ENCODE results near the gene VAC14.

VAC14 gene

DNA sequence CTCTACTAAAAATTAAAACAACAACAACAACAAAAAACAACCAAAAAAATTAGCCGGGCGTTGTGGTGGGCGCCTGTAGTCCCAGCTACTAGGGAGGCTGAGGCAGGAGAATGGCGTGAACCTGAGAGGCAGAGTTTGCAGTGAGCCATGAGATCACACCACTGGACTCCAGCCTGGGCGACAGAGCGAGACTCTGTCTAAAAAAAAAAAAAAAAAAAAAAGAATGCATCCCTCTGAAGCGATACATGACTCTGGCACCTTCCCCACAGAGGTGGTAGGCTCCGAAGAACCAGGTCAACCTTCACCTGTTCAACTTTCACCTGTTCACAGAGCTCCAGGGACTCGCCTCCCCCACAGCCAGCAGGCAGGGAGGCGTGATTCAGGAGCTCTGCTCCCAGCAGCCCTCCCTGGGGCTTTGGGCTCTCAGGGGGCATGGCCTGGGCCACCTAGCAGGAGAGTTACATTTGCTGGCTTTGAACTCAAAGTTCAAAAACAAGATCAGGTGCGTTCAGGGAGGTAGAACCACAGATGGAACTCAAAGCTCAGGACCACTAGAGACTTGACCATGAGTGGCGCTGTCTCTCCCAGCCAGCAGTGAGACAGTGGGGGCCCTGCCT, 5.6 kb downstream of the VAC14 start:
- no peak for DNase-seq (ENCODE audit: extremely low spot score)
- ChIA-PET POLR2A (no interaction called here), CTCF (no interaction called here)
- TF ChIP-seq CTBP1 (IDR thresholded peaks at IDR 0.05; ENCODE audit: borderline replicate concordance), result no peak
- no peak for TF ChIP-seq ARNT (IDR thresholded peaks at IDR 0.05)
- TF ChIP-seq BHLHE40 (IDR thresholded peaks at IDR 0.05; ENCODE audit: borderline replicate concordance), result no peak
- no peak for TF ChIP-seq LEF1 (IDR thresholded peaks at IDR 0.05; ENCODE audit: borderline replicate concordance)
- no peak for TF ChIP-seq NFRKB (IDR thresholded peaks at IDR 0.05)
- no peak for TF ChIP-seq ZNF384 (IDR thresholded peaks at IDR 0.05)
- no peak for TF ChIP-seq FOXM1 (IDR thresholded peaks at IDR 0.05; ENCODE audit: borderline replicate concordance)
- TF ChIP-seq, protein P1, sequence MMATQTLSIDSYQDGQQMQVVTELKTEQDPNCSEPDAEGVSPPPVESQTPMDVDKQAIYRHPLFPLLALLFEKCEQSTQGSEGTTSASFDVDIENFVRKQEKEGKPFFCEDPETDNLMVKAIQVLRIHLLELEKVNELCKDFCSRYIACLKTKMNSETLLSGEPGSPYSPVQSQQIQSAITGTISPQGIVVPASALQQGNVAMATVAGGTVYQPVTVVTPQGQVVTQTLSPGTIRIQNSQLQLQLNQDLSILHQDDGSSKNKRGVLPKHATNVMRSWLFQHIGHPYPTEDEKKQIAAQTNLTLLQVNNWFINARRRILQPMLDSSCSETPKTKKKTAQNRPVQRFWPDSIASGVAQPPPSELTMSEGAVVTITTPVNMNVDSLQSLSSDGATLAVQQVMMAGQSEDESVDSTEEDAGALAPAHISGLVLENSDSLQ (IDR thresholded peaks at IDR 0.05), result no peak
- no peak for TF ChIP-seq SUZ12 (IDR thresholded peaks at IDR 0.05)
- no peak for TF ChIP-seq HDGF (IDR thresholded peaks at IDR 0.05; ENCODE audit: borderline replicate concordance)
- TF ChIP-seq FOXK2 (IDR thresholded peaks at IDR 0.05), result no peak

- ChIA-PET POLR2A (interaction anchor here (1.6 kb wide), 1 partner anchor 9 kb away, joined by 3 read pairs; no protein-coding TSS in a partner anchor), CTCF (no interaction called here)
- DNase-seq (ENCODE audit: extremely low spot score), result no peak
- TF ChIP-seq TARDBP (IDR thresholded peaks at IDR 0.05) (no peak), L3MBTL2 (conservative IDR thresholded peaks at IDR 0.05) (no peak), ARNT (IDR thresholded peaks at IDR 0.05) (no peak), HDGF (IDR thresholded peaks at IDR 0.05; ENCODE audit: borderline replicate concordance) (no peak), BHLHE40 (IDR thresholded peaks at IDR 0.05; ENCODE audit: borderline replicate concordance) (no peak), FOXA1 (IDR thresholded peaks at IDR 0.05) (no peak), ZNF384 (IDR thresholded peaks at IDR 0.05) (no peak), LEF1 (IDR thresholded peaks at IDR 0.05; ENCODE audit: borderline replicate concordance) (no peak), FOXK2 (IDR thresholded peaks at IDR 0.05) (no peak), ELF4 (IDR thresholded peaks at IDR 0.05) (no peak), SUZ12 (IDR thresholded peaks at IDR 0.05) (no peak), CTBP1 (IDR thresholded peaks at IDR 0.05; ENCODE audit: borderline replicate concordance) (no peak), NFRKB (IDR thresholded peaks at IDR 0.05) (no peak), FOXM1 (IDR thresholded peaks at IDR 0.05; ENCODE audit: borderline replicate concordance) (no peak), SP1 (IDR thresholded peaks at IDR 0.05) (no peak)
- TF ChIP-seq, protein P1 (IDR thresholded peaks at IDR 0.05), result no peak
Measured at GRCh38 chr16:70793851-70794502, 7.0 kb downstream of the VAC14 start.

DNA sequence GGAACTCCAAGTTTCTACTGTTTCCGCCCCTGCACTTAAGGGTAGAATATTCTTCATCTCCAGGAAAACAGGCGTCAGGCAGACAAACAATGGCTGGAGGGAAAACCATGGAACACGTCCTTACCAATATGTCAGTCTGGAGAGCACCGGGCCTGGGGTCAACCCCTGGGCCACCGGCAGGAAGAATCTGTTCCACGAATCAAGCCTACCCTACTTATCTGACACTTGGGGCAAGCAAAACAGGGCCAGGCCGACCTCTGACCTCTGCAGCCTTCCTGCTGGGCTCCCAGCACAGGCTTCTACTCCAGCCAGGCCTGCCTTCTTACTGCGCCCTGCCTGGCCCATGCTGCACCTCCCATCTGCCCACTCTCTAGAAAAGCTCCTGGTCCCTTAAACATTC, 10.1 kb downstream of the VAC14 start:
- DNase-seq (ENCODE audit: extremely low spot score), result no peak
- POLR2A ChIA-PET, result no interaction called here
- CTCF ChIA-PET, result no interaction called here
- TF ChIP-seq SUZ12 (IDR thresholded peaks at IDR 0.05) (no peak), FOXM1 (IDR thresholded peaks at IDR 0.05; ENCODE audit: borderline replicate concordance) (no peak), LEF1 (IDR thresholded peaks at IDR 0.05; ENCODE audit: borderline replicate concordance) (no peak), CTBP1 (IDR thresholded peaks at IDR 0.05; ENCODE audit: borderline replicate concordance) (no peak), SP1 (IDR thresholded peaks at IDR 0.05) (no peak), TARDBP (IDR thresholded peaks at IDR 0.05) (no peak), FOXA1 (IDR thresholded peaks at IDR 0.05) (no peak), ZNF384 (IDR thresholded peaks at IDR 0.05) (no peak), L3MBTL2 (conservative IDR thresholded peaks at IDR 0.05) (no peak), BHLHE40 (IDR thresholded peaks at IDR 0.05; ENCODE audit: borderline replicate concordance) (no peak), NFRKB (IDR thresholded peaks at IDR 0.05) (no peak), FOXK2 (IDR thresholded peaks at IDR 0.05) (no peak), ARNT (IDR thresholded peaks at IDR 0.05) (no peak), HDGF (IDR thresholded peaks at IDR 0.05; ENCODE audit: borderline replicate concordance) (no peak), ELF4 (IDR thresholded peaks at IDR 0.05) (no peak)
- TF ChIP-seq, protein P1 (IDR thresholded peaks at IDR 0.05), result no peak

DNA sequence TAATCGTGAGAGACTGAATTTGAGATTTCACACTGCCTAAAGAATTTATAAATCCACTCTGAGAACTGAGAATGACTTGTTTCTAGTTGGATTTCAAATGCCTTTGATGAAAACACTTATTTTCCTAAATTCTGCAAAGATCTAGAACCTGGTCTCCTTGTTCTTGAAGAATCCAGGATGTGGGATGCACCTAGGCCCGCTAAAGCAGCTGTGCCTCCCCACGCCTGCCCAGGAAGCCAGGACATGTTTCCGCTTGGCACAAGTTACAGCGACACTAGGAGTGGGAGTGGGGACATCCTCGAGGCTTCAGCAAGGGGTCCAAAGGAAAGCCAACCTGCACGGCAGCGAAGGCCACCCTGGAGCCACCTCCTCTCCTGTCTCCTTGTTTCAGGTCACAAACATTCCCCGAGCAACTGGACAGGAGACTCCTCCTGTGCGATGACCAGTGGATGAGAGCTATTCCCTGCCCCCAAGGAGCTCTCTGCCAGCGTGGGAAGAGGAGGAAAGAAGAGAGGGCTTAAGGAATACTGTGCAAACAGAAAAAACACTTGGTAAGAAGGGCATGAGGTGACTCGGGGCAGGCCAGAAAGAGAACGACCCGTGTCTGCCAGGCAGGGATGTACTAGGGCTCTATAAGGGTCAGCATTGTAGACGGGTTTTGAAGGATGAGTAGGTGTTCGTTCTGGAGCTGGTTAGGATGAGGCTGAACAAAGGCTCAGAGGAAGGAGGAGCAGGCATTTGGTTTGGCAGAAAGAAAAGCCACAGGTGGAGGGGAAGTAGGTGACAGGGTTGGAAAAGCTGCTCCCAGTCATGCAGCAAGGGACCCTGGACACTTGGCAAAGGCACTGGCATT, 11.1 kb downstream of the VAC14 start:
- CTCF ChIA-PET, result no interaction called here
- TF ChIP-seq HDGF (IDR thresholded peaks at IDR 0.05; ENCODE audit: borderline replicate concordance), result no peak
- no peak for TF ChIP-seq SP1 (IDR thresholded peaks at IDR 0.05)
- TF ChIP-seq, protein P1 (IDR thresholded peaks at IDR 0.05), result no peak
- no peak for TF ChIP-seq CTBP1 (IDR thresholded peaks at IDR 0.05; ENCODE audit: borderline replicate concordance)
- TF ChIP-seq ARNT (IDR thresholded peaks at IDR 0.05), result no peak
- TF ChIP-seq ELF4 (IDR thresholded peaks at IDR 0.05), result no peak
- TF ChIP-seq TARDBP (IDR thresholded peaks at IDR 0.05), result no peak
- no peak for TF ChIP-seq BHLHE40 (IDR thresholded peaks at IDR 0.05; ENCODE audit: borderline replicate concordance)
- TF ChIP-seq FOXK2 (IDR thresholded peaks at IDR 0.05), result no peak
- TF ChIP-seq LEF1 (IDR thresholded peaks at IDR 0.05; ENCODE audit: borderline replicate concordance), result no peak
- TF ChIP-seq NFRKB (IDR thresholded peaks at IDR 0.05), result no peak
- POLR2A ChIA-PET, result no interaction called here
- DNase-seq (ENCODE audit: extremely low spot score), result no peak
